HepG2 (cell line): ENCODE results near the gene GPR156. TPM values are rescaled to one million over a fixed set of nuclear protein-coding genes. Genes with fewer than 3 reads are reported as not detected.

Source experiments
- ATAC-seq: fragments of 200-7000 bp; cut with Tn5 transposase; 3 replicates; pipeline ENCODE4 v1.9.1; 2020; ENCODE audit warnings: mild to moderate bottlenecking, moderate library complexity
- BruUV-seq: library from RNA; stranded (reverse); fragments of 400-500 nt; replicated peaks from 2 replicates; lab custom pipeline; 2021; lab: Mats Ljungman, UMichigan
- CTCF ChIA-PET: fragments of 300-600 bp; formaldehyde crosslinking; extraction: SDS; loops from one replicate; lab custom pipeline; 2021; ENCODE audit warnings: low total read pairs, inconsistent platforms, low intra/inter-chr PET ratio; lab: Yijun Ruan, JAX
- POLR2A ChIA-PET: fragments of 350-600 bp; sonication (Branson Sonifier 250); formaldehyde crosslinking; loops from one replicate; lab custom pipeline; 2020; ENCODE audit warnings: antibody characterized with exemption, inconsistent platforms; lab: Yijun Ruan, JAX
- DNase-seq: peaks from one replicate; pipeline ENCODE4 v3.0.0-alpha.2; 2015; ENCODE audit warnings: low spot score
- FAIRE-seq: peaks from 3 replicates; lab custom pipeline; 2011; peaks lifted over from hg19 to GRCh38; lab: Jason Lieb, UNC
- H2AFZ ChIP-seq: one replicate; pipeline ENCODE4 v1.6.1; 2011; ENCODE audit warnings: low read length, inconsistent platforms
- H3K27ac ChIP-seq: fragments of 300-600 bp; 3 replicates; pipeline ENCODE4 v1.8.0; 2011; ENCODE audit warnings: mixed run types, mild to moderate bottlenecking, mixed read lengths, low read length, inconsistent platforms; ENCODE audit not compliant: insufficient read depth; ENCODE audit errors: extremely low read length
- H3K27me3 ChIP-seq, 2 experiments: fragments of 200-600 bp in 1 of 2; 2 replicates in 1 of 2; 3 replicates in 1 of 2; pipeline versions ENCODE4 v1.6.0 to v1.8.0; 2011; ENCODE audit warnings: low read length in 2 of 2, mild to moderate bottlenecking in 2 of 2, moderate library complexity in 2 of 2, inconsistent platforms in 1 of 2; ENCODE audit not compliant: insufficient read depth in 2 of 2, control insufficient read depth in 1 of 2
- H3K36me3 ChIP-seq, 2 experiments: fragments of 200-600 bp in 1 of 2; replicated peaks in 1 of 2; 2 replicates in 1 of 2; 3 replicates in 1 of 2; pipeline versions ENCODE4 v1.5.1 to v1.8.0; 2011; ENCODE audit warnings: low read length in 2 of 2, inconsistent platforms in 1 of 2; ENCODE audit not compliant: insufficient read depth in 2 of 2, control insufficient read depth in 1 of 2
- H3K4me1 ChIP-seq: 2 replicates; pipeline ENCODE4 v1.5.1; 2012; ENCODE audit warnings: low read length, inconsistent platforms; ENCODE audit not compliant: insufficient read depth
- H3K4me2 ChIP-seq: 2 replicates; pipeline ENCODE4 v1.6.0; 2011; ENCODE audit warnings: low read depth, low read length, inconsistent platforms
- H3K4me3 ChIP-seq, 3 experiments: fragments of 200-600 bp in 1 of 3; sonication (generic), shearing (Covaris generic) in 1 of 3; replicated peaks in 1 of 3; 2 replicates each; pipeline ENCODE4 v1.5.1; 2011 to 2016; ENCODE audit warnings: low read length in 3 of 3, inconsistent platforms in 2 of 3, low read depth in 2 of 3, mild to moderate bottlenecking in 2 of 3, control low read depth in 1 of 3, mixed read lengths in 1 of 3; ENCODE audit not compliant: insufficient read depth in 1 of 3
- H3K79me2 ChIP-seq: one replicate; pipeline ENCODE4 v1.6.1; 2011; ENCODE audit warnings: low read length, inconsistent platforms; ENCODE audit not compliant: insufficient read depth
- H3K9ac ChIP-seq: 2 replicates; pipeline ENCODE4 v1.6.0; 2011; ENCODE audit warnings: mild to moderate bottlenecking, low read depth, low read length, inconsistent platforms; ENCODE audit not compliant: insufficient read depth
- H3K9me3 ChIP-seq: 2 replicates; pipeline ENCODE4 v1.5.1; 2012; ENCODE audit warnings: mild to moderate bottlenecking, low read length
- H4K20me1 ChIP-seq: 2 replicates; pipeline ENCODE4 v1.6.0; 2011; ENCODE audit warnings: inconsistent platforms, mild to moderate bottlenecking, low read length, moderate library complexity; ENCODE audit not compliant: insufficient read depth
- CCAR2 ChIP-seq: fragments of 200-400 bp; formaldehyde crosslinking; optimal IDR thresholded peaks from 2 replicates; pipeline ENCODE3; 2018; ENCODE audit warnings: low read depth, mild to moderate bottlenecking, low read length, moderate library complexity
- GLI4 ChIP-seq: sonication (generic); formaldehyde crosslinking; IDR thresholded peaks from 2 replicates; pipeline ENCODE4 v1.5.1; 2020; ENCODE audit warnings: missing genetic modification reagents, mild to moderate bottlenecking, moderate library complexity, borderline replicate concordance
- HNF4A ChIP-seq: sonication (generic); formaldehyde crosslinking; IDR thresholded peaks from 2 replicates; pipeline ENCODE4 v1.4.0; 2020; ENCODE audit warnings: missing genetic modification reagents
- PAXIP1 ChIP-seq: sonication (generic); formaldehyde crosslinking; conservative IDR thresholded peaks from 2 replicates; pipeline ENCODE4 v1.4.0; 2020; ENCODE audit warnings: mild to moderate bottlenecking, missing genetic modification reagents, moderate library complexity
- SOX6 ChIP-seq, 2 experiments: fragments of 450-650 bp in 1 of 2; sonication (generic) in 1 of 2; formaldehyde crosslinking in 1 of 2; IDR thresholded peaks; 2 replicates each; pipeline versions ENCODE4 v1.4.0 to v1.6.1; 2017 to 2020; ENCODE audit warnings: antibody characterized with exemption in 1 of 2, mild to moderate bottlenecking in 1 of 2, missing genetic modification reagents in 1 of 2
- TEAD3 ChIP-seq: optimal IDR thresholded peaks from 2 replicates; pipeline ENCODE3; 2016; ENCODE audit warnings: borderline replicate concordance
- ZNF12 ChIP-seq: sonication (generic); formaldehyde crosslinking; IDR thresholded peaks from 2 replicates; pipeline ENCODE4 v1.5.0; 2020; ENCODE audit warnings: missing genetic modification reagents
- ZNF644 ChIP-seq: IDR thresholded peaks from 2 replicates; pipeline ENCODE4 v1.6.1; 2016; ENCODE audit warnings: low read depth
- ZNF768 ChIP-seq: sonication (generic); formaldehyde crosslinking; IDR thresholded peaks from 2 replicates; pipeline ENCODE4 v1.4.0; 2020; ENCODE audit warnings: missing genetic modification reagents
- WGBS: methylation state at CpG from one replicate; pipeline ENCODE4 v1.1.6; 2017; ENCODE audit warnings: low lambda C conversion rate; 5-methylcytosine and 5-hydroxymethylcytosine counted together
- in situ Hi-C: cut with HindIII; loops from 2 replicates; pipeline ENCODE4 v1.10.0; 2017; ENCODE audit warnings: low pct_unique_long_range_greater_than_20kb; ENCODE audit not compliant: extremely low pct_ligation_motif_present
- intact Hi-C: fragments of 100-400 bp; cut with micrococcal nuclease; formaldehyde crosslinking; loops from one replicate; pipeline ENCODE4 v1.10.0; 2022; ENCODE audit not compliant: unreplicated experiment
- polyA plus RNA-seq, 8 experiments: library from polyadenylated mRNA; depleted of rRNA in 3 of 8; stranded (reverse) in 7 of 8; unstranded in 1 of 8; fragments of >200 nt; fragmentation: Illumina TruSeq in 4 of 8; extraction: Trizol in 4 of 8; gene quantifications; 2 replicates each; pipeline versions ENCODE4 v1.2.1 to v1.2.3, GENCODE V29; 2011 to 2016; ENCODE audit warnings: low read depth in 4 of 8, missing spikeins in 1 of 8, mixed read lengths in 1 of 8; ENCODE audit not compliant: insufficient read depth in 1 of 8
- total RNA-seq, 5 experiments: library from RNA; depleted of rRNA; stranded (reverse); fragments of >200 nt; fragmentation: Illumina TruSeq; extraction: Trizol; gene quantifications; 2 replicates each; pipeline ENCODE4 v1.2.3, GENCODE V29; 2016; ENCODE audit warnings: low read depth in 1 of 5
- TF ChIP-seq, protein P1 (sequence below): IDR thresholded peaks from 2 replicates; pipeline ENCODE4 v1.4.0; 2020; ENCODE audit warnings: mild to moderate bottlenecking, missing genetic modification reagents

GPR156 gene
- total and polyA plus RNA-seq, 2 of the 13 experiments (the other 11 are each of a cell fraction or from before 2014, with no cell fraction given) = not detected

- intact Hi-C loops = loop anchor here (5.0 kb wide), 1 partner anchor 89 kb away; the partner anchor contains the start of gene GSK3B
- no peak overlapping the region for H3K4me3 ChIP-seq
- H3K9ac ChIP-seq = no peak overlapping the region
- H4K20me1 ChIP-seq = no peaks in the 10 kb centered on the region
- H3K27me3 ChIP-seq = no peaks in the 10 kb centered on the region
- BruUV-seq = no TSS peak
- FAIRE-seq (peak; percentile 49), DNase-seq (peak; percentile 74)
- peaks cover 40% of the 10 kb centered on the region for H3K4me1 ChIP-seq
- in situ Hi-C loops = no loop called here
- peak overlapping the region; percentile 50; the same call in 1 of the 2 replicates for H3K4me2 ChIP-seq
- TF ChIP-seq SOX6 (IDR thresholded peaks at IDR 0.05) = no peak
- TF ChIP-seq SOX6 (CRISPR knock-in tag; IDR thresholded peaks at IDR 0.05) = 0 out of 2 replicates have a peak, but pooled peaks have one; percentile 22
- peak; percentile 71 for TF ChIP-seq HNF4A (CRISPR knock-in tag)
- TF ChIP-seq ZNF12 (CRISPR knock-in tag) = peak; percentile 87
- TF ChIP-seq TEAD3 (CRISPR knock-in tag) = peak; percentile 83
- no peak for TF ChIP-seq CCAR2
- TF ChIP-seq, protein P1, sequence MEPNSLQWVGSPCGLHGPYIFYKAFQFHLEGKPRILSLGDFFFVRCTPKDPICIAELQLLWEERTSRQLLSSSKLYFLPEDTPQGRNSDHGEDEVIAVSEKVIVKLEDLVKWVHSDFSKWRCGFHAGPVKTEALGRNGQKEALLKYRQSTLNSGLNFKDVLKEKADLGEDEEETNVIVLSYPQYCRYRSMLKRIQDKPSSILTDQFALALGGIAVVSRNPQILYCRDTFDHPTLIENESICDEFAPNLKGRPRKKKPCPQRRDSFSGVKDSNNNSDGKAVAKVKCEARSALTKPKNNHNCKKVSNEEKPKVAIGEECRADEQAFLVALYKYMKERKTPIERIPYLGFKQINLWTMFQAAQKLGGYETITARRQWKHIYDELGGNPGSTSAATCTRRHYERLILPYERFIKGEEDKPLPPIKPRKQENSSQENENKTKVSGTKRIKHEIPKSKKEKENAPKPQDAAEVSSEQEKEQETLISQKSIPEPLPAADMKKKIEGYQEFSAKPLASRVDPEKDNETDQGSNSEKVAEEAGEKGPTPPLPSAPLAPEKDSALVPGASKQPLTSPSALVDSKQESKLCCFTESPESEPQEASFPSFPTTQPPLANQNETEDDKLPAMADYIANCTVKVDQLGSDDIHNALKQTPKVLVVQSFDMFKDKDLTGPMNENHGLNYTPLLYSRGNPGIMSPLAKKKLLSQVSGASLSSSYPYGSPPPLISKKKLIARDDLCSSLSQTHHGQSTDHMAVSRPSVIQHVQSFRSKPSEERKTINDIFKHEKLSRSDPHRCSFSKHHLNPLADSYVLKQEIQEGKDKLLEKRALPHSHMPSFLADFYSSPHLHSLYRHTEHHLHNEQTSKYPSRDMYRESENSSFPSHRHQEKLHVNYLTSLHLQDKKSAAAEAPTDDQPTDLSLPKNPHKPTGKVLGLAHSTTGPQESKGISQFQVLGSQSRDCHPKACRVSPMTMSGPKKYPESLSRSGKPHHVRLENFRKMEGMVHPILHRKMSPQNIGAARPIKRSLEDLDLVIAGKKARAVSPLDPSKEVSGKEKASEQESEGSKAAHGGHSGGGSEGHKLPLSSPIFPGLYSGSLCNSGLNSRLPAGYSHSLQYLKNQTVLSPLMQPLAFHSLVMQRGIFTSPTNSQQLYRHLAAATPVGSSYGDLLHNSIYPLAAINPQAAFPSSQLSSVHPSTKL (CRISPR knock-in tag) = peak; percentile 28; the same call in 1 of the 2 replicates
- peak; percentile 31; the same call in 1 of the 2 replicates for TF ChIP-seq PAXIP1 (CRISPR knock-in tag)
- peak; percentile 35 for TF ChIP-seq ZNF768 (CRISPR knock-in tag)
- TF ChIP-seq ZNF644 = 0 out of 2 replicates have a peak, but pooled peaks have one; percentile 27
- TF ChIP-seq GLI4 (CRISPR knock-in tag) = no peak
- TF ChIP-seq, all 625 proteins: peak for 8
- Histone ChIP-seq H3K27ac (no peak overlapping the region), H2AFZ (no peak overlapping the region), H3K79me2 (no peaks in the 10 kb centered on the region), H3K36me3 (no peaks in the 10 kb centered on the region), H3K9me3 (no peaks in the 10 kb centered on the region)
- ATAC-seq = peak; percentile 74
- POLR2A ChIA-PET = no interaction called here
- 41% methylated on average over 3 of the region's 3 CpGs for WGBS
- CTCF ChIA-PET = no interaction called here
Observed at GRCh38 chr3:120180731-120181412, 104.2 kb downstream of the GPR156 start.
